Stimulated activated CD4-positive, alpha-beta T cell treated with anti-CD3 and anti-CD28 coated beads, Interleukin-4, amount 100 ng/mL, for 24 hours (primary cell): ENCODE measurements around the gene MOB2.

Source experiments
- DNase-seq: peaks from one replicate; pipeline ENCODE4 v3.0.0-alpha.2; 2020

MOB2 gene

GRCh38 chr11:1502954-1503707, 16.6 kb upstream of the MOB2 start:
- no peak for DNase-seq

GRCh38 chr11:1502168-1502953, 15.8 kb upstream of the MOB2 start:
- no peak for DNase-seq

GRCh38 chr11:1501421-1502167, 15.0 kb upstream of the MOB2 start:
- DNase-seq = no peak

GRCh38 chr11:1500466-1501420, 14.2 kb upstream of the MOB2 start:
- DNase-seq = no peak

GRCh38 chr11:1499899-1500298, 13.3 kb upstream of the MOB2 start:
- no peak for DNase-seq

- no peak for DNase-seq
Measured at GRCh38 chr11:1499261-1499890, 12.8 kb upstream of the MOB2 start.

- no peak for DNase-seq
Measured at GRCh38 chr11:1498262-1498661, 11.7 kb upstream of the MOB2 start.

GRCh38 chr11:1497600-1497999, 11.0 kb upstream of the MOB2 start:
- no peak for DNase-seq

GRCh38 chr11:1496761-1497095, 10.1 kb upstream of the MOB2 start:
- no peak for DNase-seq

- no peak for DNase-seq
Measured at GRCh38 chr11:1496091-1496760, 9.6 kb upstream of the MOB2 start.

- no peak for DNase-seq
Measured at GRCh38 chr11:1494650-1495049, 8.1 kb upstream of the MOB2 start.

GRCh38 chr11:1493650-1494244, 7.2 kb upstream of the MOB2 start:
- no peak for DNase-seq

- no peak for DNase-seq
Measured at GRCh38 chr11:1491379-1491778, 4.8 kb upstream of the MOB2 start.

- no peak for DNase-seq
Measured at GRCh38 chr11:1490651-1491050, 4.1 kb upstream of the MOB2 start.

GRCh38 chr11:1488575-1489180, 2.1 kb upstream of the MOB2 start:
- DNase-seq = no peak

- no peak for DNase-seq
Measured at GRCh38 chr11:1487851-1488574, 1.4 kb upstream of the MOB2 start.

GRCh38 chr11:1487091-1487850, 692 bp upstream of the MOB2 start:
- no peak for DNase-seq

- no peak for DNase-seq
Measured at GRCh38 chr11:1485504-1485885, 1.1 kb downstream of the MOB2 start.
